HG03280 (cell line): ENCODE measurements around the gene DNAJB1.
"Not testable (repeated sequence)": the region's sequence is repeated elsewhere in the genome, so short reads cannot be mapped to it uniquely, and the experiment has no call there.

Experiments used
- ATAC-seq: cut with Tn5 transposase; IDR thresholded peaks from one replicate; pipeline ENCODE4 v1.9.1; 2021; ENCODE audit warnings: mild to moderate bottlenecking, moderate library complexity; ENCODE audit not compliant: unreplicated experiment

DNAJB1 gene

DNA sequence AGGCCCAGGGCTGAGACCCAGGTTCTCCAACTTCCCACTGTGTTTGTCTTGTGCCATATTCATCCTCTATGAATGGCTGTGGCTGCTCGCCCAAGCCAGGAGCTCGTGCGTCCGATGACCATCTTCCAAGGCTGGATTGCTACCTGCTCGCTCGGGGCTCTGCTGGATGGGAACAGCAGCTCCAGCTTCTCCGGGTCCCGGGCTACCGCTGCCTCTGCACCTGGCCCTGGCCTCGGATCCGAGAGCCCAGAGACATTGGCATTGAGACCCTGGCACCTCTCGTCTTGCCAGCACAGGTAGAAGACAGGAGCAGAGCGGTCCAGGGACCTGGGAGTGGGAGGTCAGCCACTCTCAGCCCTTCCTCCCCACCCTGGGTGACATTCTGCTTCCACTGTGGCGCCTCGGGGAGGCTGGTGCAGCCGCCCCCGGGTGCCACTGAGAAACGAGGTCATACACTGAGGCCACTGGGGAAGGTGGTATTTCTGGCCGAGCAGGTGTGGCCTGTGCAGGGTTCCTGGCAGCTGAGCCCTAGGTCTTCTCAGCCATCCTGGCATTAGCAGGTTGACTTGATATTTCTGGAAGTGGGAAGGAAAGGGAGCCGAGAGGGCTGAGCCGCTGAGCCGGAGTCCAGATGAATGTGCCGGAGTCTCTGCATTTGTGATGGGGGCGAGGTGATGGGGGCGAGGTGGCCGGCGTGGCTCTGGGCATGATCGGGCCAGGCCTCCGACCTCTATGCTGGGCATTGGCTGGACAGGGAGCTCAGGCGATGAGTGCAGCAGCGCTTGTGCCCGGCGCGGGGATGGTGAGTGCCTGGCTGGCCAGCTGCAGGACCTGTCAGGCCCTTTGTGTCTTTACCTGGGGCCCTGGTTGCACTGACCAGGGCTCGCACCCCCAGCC lies 35.1 kb upstream of the DNAJB1 start:
- ATAC-seq = no peak

DNA sequence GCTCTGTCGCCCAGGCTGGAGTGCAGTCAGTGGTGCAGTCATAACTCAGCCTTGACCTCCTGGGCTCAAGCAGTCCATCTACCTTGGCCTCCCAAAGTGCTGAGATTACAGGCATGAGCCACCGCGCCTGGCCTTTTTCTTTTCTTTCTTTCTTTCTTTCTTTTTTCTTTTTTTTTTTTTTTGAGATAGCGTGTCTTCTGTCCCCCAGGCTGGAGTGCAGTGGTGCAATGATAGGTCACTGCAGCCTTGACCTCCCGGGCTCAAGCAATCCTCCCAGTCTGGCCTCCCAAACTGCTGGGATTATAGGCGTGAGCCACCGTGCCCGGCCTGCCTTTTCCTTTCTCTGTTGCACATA lies 33.8 kb upstream of the DNAJB1 start:
- ATAC-seq = not testable (repeated sequence)

- ATAC-seq = not testable (repeated sequence)
Observed at GRCh38 chr19:14551134-14552005, 33.2 kb upstream of the DNAJB1 start.

DNA sequence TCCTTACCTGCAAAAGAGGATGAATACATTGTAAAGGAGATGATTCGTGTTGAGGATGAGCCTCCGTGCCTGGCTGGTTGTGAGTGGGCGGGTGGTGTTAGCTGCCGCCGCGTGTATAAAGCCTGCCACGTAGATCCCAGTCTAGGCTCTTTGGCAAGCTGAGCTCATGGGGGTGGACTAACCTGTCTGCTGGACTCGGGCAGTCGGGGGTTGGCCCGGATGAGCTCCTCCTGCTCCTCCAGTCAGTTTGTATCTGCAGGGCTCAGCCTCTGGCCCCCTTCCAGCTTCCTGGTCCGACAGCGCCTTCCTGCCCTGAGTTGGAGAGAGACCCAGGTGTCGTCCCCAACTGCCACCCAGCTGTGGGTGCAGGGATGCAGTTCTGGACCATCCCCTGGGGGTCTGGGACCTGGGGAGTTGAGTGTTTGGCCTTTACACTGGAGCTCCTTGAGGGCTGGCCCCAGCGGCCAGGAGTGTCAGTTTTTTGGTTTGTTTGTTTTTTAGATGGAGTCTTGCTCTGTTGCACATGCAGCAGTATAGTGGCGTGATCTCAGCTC lies 32.1 kb upstream of the DNAJB1 start:
- ATAC-seq = no peak

DNA sequence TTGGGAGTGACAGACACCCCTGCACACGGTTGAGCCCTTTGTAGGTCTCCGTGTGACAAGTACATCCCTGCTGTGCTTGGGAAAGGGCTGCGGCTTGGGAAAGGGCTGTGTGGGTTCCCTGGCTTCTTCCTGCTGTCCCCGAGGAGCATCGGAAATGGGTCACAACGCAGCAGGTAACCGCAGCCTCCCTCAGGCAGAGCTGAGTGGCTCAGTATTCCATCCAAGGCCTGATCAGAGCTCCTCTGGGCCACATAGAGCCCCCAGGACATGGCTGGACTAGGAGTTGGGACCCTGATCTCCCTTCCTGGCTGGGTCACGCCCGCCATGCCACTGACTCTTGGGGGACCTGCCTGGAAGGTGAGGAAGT lies 27.5 kb upstream of the DNAJB1 start:
- no peak for ATAC-seq

GRCh38 chr19:14544977-14545715 lies 26.9 kb upstream of the DNAJB1 start:
- no peak for ATAC-seq

- no peak for ATAC-seq
Observed at GRCh38 chr19:14544047-14544446, 25.9 kb upstream of the DNAJB1 start.

DNA sequence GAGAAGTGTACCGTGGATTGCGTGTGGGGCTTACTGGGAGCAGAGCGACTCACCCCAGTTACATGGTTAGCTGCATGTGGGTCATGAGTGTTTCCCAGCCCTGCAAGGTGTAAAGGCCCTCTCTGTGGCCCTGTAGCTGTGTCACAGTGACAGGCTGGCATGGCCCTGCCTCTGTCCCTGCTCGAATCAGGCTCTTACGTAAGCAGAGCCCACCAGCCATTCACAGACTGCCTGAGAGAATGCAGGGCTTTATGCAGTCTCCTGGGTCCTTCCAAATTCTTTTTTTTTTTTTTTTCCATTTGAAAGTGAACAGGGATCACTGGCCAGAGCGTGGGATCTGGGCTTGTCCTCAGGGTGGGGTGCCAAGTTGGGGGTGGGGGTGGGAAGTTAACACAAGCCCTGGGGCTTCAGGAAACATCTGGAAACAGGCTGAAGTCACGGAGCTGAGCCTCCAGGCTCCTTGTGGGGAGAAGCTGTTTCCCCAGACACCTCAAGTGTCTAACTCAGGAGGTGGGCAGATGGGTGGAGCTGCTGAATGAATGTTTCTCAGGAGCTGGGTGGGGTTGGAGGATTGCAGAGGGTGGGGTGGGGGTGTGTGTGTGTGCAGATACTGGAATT lies 24.6 kb upstream of the DNAJB1 start:
- no peak for ATAC-seq

GRCh38 chr19:14541979-14542378 lies 23.8 kb upstream of the DNAJB1 start:
- not testable (repeated sequence) for ATAC-seq

- no peak for ATAC-seq
Observed at GRCh38 chr19:14540741-14541525, 22.7 kb upstream of the DNAJB1 start.

GRCh38 chr19:14536926-14537692 lies 18.9 kb upstream of the DNAJB1 start:
- ATAC-seq = no peak

- ATAC-seq = no peak
Observed at GRCh38 chr19:14533450-14533849, 15.3 kb upstream of the DNAJB1 start.

- ATAC-seq = no peak
Observed at GRCh38 chr19:14530506-14530905, 12.3 kb upstream of the DNAJB1 start.

DNA sequence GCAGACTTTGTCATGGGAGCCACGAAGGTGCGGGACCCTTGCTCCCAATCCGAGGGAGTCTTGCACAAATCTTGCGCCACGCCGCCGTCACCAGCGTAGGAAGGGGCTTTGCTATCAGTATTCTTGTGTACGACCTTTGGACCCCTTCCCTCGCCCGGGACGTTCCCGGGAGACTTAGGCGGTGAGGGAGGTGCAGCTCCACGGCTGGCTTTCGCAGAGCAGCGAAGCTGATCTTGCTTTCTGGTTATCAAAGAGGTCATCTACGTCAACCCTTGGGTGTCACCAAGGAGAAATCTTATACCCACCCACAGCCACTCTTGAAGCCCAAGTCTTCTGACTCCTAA lies 11.8 kb upstream of the DNAJB1 start:
- no peak for ATAC-seq

DNA sequence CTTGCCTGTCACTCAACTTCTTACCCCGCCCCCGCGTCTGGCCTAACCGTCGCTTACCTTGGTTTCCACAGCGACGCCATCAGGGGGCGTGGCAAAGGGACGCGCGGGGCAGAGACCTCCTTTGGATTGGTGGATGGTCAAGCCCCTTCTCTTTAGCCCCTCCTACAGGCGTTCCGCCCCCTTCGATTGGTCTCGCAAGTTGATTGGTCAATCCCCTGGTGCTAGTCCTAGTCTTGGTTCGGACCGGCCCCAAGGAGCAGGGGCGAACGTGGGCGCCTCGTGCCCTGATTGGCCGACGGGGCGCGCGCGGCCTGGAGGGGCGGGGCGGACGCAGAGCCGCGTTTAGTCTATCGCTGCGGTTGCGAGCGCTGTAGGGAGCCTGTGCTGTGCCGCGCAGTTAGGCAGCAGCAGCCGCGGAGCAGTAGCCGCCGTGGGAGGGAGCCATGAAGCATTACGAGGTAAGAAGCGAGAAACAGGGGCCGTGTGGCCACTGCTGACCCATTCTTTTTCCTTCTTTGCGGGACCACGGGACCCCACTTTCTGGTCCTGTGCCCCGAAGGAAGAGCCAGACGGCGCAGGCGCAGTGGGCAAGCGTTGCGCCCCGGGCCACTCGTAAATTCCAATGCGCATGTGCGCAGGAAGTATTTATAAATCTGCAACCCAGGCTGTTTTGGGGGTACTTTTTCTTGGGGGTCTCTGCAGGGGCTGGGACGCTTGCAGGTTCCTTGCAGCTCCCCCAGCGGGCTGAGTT lies 11.2 kb upstream of the DNAJB1 start, which contains the start of gene TECR:
Gene TECR, plus strand, starts transcription at position 341 of the 751 bp plus-strand sequence. Its CDS starts 103 bp downstream, at position 444.
- peak; percentile 93 for ATAC-seq

DNA sequence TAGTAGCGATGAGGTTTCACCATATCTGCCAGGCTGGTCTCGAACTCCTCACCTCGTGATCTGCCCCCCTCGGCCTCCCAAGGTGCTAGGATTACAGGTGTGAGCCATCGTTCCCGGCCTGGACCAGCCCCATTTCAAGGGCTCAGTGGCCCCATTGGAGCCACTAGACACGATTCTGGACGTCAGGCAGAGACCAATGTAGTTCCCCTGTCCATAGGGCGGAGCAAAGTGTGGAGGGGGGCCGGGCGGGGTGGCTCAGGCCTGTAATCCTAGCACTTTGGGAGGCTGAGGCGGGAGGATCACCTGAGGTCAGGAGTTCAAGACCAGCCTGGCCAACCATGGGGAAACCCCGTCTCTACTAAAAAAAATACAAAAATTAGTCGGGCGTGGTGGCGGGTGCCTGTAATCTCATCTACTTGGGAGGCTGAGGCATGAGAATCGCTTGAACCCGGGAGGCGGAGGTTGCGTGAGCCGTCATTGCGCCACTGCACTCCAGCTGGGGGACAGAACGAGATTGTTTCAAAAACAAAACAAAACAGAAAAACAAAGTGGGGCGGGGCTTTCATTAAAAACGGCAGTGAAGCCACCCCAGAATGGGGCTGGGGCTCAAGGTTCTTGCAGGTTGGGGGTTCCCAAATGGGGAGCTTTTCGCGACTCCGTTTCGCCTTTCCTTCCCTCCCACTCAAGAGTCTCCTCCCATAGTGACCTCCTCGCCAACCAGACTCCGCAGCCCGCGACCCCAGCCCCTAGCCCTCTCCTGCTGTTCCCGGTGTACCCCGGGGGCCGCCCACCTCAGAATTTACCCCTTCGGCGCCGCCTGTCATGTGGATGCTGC lies 10.4 kb upstream of the DNAJB1 start:
- ATAC-seq = no peak

DNA sequence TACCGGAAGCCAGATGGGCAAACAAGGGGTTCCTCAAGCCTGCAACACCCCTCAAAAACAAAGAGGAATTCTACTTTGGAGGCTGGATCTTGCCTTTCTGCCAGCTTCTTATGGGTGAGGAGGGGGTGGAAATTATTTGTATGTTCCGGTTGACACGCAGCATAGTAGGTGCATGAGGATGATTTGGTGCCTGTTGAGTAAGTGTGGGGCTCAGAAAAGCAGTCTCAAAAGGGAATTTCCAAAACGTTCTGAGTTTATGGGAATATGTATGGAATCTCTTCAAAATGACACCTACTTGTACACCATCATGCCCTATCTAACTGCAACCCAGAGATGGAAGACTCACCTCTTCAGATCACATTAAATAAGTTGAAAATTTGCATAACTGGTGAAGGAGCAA lies 8.2 kb upstream of the DNAJB1 start:
- ATAC-seq = no peak
